OCI-LY1 (cell line): ENCODE measurements around the gene HIP1R.

Source experiments
- H2AFZ ChIP-seq: fragments of 200-600 bp; sonication (generic), shearing (Covaris generic); 2 replicates; pipeline ENCODE4 v1.6.0; 2014; ENCODE audit warnings: antibody characterized with exemption, mild to moderate bottlenecking, low read length
- H3F3A ChIP-seq: fragments of 200-600 bp; sonication (generic), shearing (Covaris generic); 2 replicates; pipeline ENCODE4 v1.6.0; 2014; ENCODE audit warnings: mild to moderate bottlenecking, antibody characterized with exemption, low read length, moderate library complexity; ENCODE audit not compliant: insufficient read depth
- H3K27ac ChIP-seq: fragments of 200-600 bp; sonication (generic); 2 replicates; pipeline ENCODE4 v1.5.1; 2014; ENCODE audit warnings: low read length, mixed run types, mild to moderate bottlenecking, low read depth; ENCODE audit not compliant: poor library complexity, severe bottlenecking
- H3K27me3 ChIP-seq: fragments of 200-600 bp; sonication (generic); 2 replicates; pipeline ENCODE4 v1.6.0; 2014; ENCODE audit warnings: antibody characterized with exemption, mild to moderate bottlenecking, low read length, moderate library complexity; ENCODE audit not compliant: insufficient read depth
- H3K36me3 ChIP-seq: fragments of 200-600 bp; sonication (generic); 2 replicates; pipeline ENCODE4 v1.6.1; 2014; ENCODE audit warnings: mild to moderate bottlenecking, antibody characterized with exemption, low read length, moderate library complexity, mixed read lengths; ENCODE audit not compliant: insufficient read depth
- H3K4me1 ChIP-seq: fragments of 200-600 bp; sonication (generic); 2 replicates; pipeline ENCODE4 v1.5.1; 2014; ENCODE audit warnings: mild to moderate bottlenecking, low read length, moderate library complexity; ENCODE audit not compliant: insufficient read depth, severe bottlenecking
- H3K4me2 ChIP-seq: fragments of 200-600 bp; sonication (generic), shearing (Covaris generic); 2 replicates; pipeline ENCODE4 v1.6.1; 2014; ENCODE audit warnings: low read length
- H3K4me3 ChIP-seq: fragments of 200-600 bp; sonication (generic); 2 replicates; pipeline ENCODE4 v1.5.1; 2014; ENCODE audit warnings: low read length, low read depth, mild to moderate bottlenecking, mixed read lengths; ENCODE audit not compliant: poor library complexity, severe bottlenecking
- H3K79me2 ChIP-seq: fragments of 200-600 bp; shearing (Covaris generic); 2 replicates; pipeline ENCODE4 v1.6.1; 2016; ENCODE audit warnings: mixed run types, low read length, mixed read lengths; ENCODE audit not compliant: insufficient read depth
- H3K9ac ChIP-seq: fragments of 200-600 bp; sonication (generic), shearing (Covaris generic); 2 replicates; pipeline ENCODE4 v1.6.1; 2014; ENCODE audit warnings: mild to moderate bottlenecking, low read length, mixed read lengths
- H3K9me2 ChIP-seq: fragments of 200-600 bp; sonication (generic), shearing (Covaris generic); 2 replicates; pipeline ENCODE4 v1.6.1; 2014; ENCODE audit warnings: low read depth, mild to moderate bottlenecking, low read length, mixed read lengths
- H3K9me3 ChIP-seq: fragments of 200-600 bp; shearing (Covaris generic); 2 replicates; pipeline ENCODE4 v1.6.1; 2014; ENCODE audit warnings: low read length, mixed read lengths
- H4K20me1 ChIP-seq: fragments of 200-600 bp; sonication (generic), shearing (Covaris generic); 2 replicates; pipeline ENCODE4 v1.6.0; 2016; ENCODE audit warnings: mild to moderate bottlenecking, low read length; ENCODE audit not compliant: insufficient read depth
- CTCF ChIP-seq: fragments of 200-600 bp; sonication (generic), shearing (Covaris generic); IDR thresholded peaks from 2 replicates; pipeline ENCODE4 v1.5.1; 2017; ENCODE audit warnings: mild to moderate bottlenecking, antibody characterized with exemption, low read length, moderate library complexity, mixed read lengths
- EZH2 ChIP-seq: fragments of 200-600 bp; sonication (generic), shearing (Covaris generic); IDR thresholded peaks from 2 replicates; pipeline ENCODE4 v1.8.0; 2017; ENCODE audit warnings: borderline replicate concordance, mixed run types, mild to moderate bottlenecking, antibody characterized with exemption, low read length, moderate library complexity, mixed read lengths

Gene HIP1R

GRCh38 chr12:122871851-122872780 is 36.9 kb downstream of the HIP1R start:
- Histone ChIP-seq H4K20me1 (no peaks in the 10 kb centered on the region), H3K4me3 (no peak overlapping the region), H3F3A (no peaks in the 10 kb centered on the region), H3K9ac (no peak overlapping the region), H3K27ac (no peak overlapping the region), H3K36me3 (no peaks in the 10 kb centered on the region), H3K4me2 (peak overlapping the region; percentile 26), H3K9me2 (no peaks in the 10 kb centered on the region), H3K79me2 (no peaks in the 10 kb centered on the region), H3K27me3 (peaks cover 21% of the 10 kb centered on the region; the same call in 1 of the 2 replicates), H2AFZ (no peak overlapping the region), H3K4me1 (peaks cover 9% of the 10 kb centered on the region), H3K9me3 (no peaks in the 10 kb centered on the region)
- TF ChIP-seq CTCF (no peak), EZH2 (no peak)

- no peaks in the 10 kb centered on the region for H3K36me3 ChIP-seq
- H3K27ac ChIP-seq, result no peak overlapping the region
- no peak overlapping the region for H3K9ac ChIP-seq
- no peaks in the 10 kb centered on the region for H3K9me3 ChIP-seq
- no peaks in the 10 kb centered on the region for H3K9me2 ChIP-seq
- H4K20me1 ChIP-seq, result no peaks in the 10 kb centered on the region
- TF ChIP-seq EZH2 (no peak), CTCF (no peak)
- no peak overlapping the region for H3K4me3 ChIP-seq
- no peaks in the 10 kb centered on the region for H3K79me2 ChIP-seq
- H2AFZ ChIP-seq, result no peak overlapping the region
- H3K27me3 ChIP-seq, result peaks cover 21% of the 10 kb centered on the region; the same call in 1 of the 2 replicates
- no peak overlapping the region for H3K4me2 ChIP-seq
- H3K4me1 ChIP-seq, result peaks cover 9% of the 10 kb centered on the region
- no peaks in the 10 kb centered on the region for H3F3A ChIP-seq
These were observed 37.6 kb downstream of the HIP1R start for GRCh38 chr12:122872815-122873361.

- H3K4me1 ChIP-seq, result peaks cover 9% of the 10 kb centered on the region
- no peaks in the 10 kb centered on the region for H3K79me2 ChIP-seq
- no peak overlapping the region for H3K4me2 ChIP-seq
- H3F3A ChIP-seq, result no peaks in the 10 kb centered on the region
- H3K4me3 ChIP-seq, result no peak overlapping the region
- no peaks in the 10 kb centered on the region for H4K20me1 ChIP-seq
- H3K27ac ChIP-seq, result no peak overlapping the region
- TF ChIP-seq EZH2 (no peak), CTCF (no peak)
- no peak overlapping the region for H2AFZ ChIP-seq
- H3K36me3 ChIP-seq, result no peaks in the 10 kb centered on the region
- H3K27me3 ChIP-seq, result peaks cover 21% of the 10 kb centered on the region; the same call in 1 of the 2 replicates
- H3K9me3 ChIP-seq, result no peaks in the 10 kb centered on the region
- no peaks in the 10 kb centered on the region for H3K9me2 ChIP-seq
- no peak overlapping the region for H3K9ac ChIP-seq
These were observed 38.3 kb downstream of the HIP1R start for GRCh38 chr12:122873540-122873939.
